DOHH2 (cell line): Measurements from ENCODE around the gene PTPRK.

ENCODE experiments used
- H3F3A ChIP-seq: fragments of 200-600 bp; sonication (generic), shearing (Covaris generic); 2 replicates; pipeline ENCODE4 v1.6.0; 2016; ENCODE audit warnings: antibody characterized with exemption, mild to moderate bottlenecking; ENCODE audit not compliant: control insufficient read depth, insufficient read depth
- H3K27ac ChIP-seq: fragments of 200-600 bp; sonication (generic); 2 replicates; pipeline ENCODE4 v1.5.1; 2014; ENCODE audit warnings: low read depth, mild to moderate bottlenecking, low read length, moderate library complexity
- H3K27me3 ChIP-seq: fragments of 200-600 bp; sonication (generic); 2 replicates; pipeline ENCODE4 v1.6.1; 2014; ENCODE audit warnings: mild to moderate bottlenecking, low read length, mixed read lengths; ENCODE audit not compliant: control insufficient read depth
- H3K36me3 ChIP-seq: fragments of 200-600 bp; sonication (generic); 2 replicates; pipeline ENCODE4 v1.6.1; 2014; ENCODE audit warnings: mild to moderate bottlenecking, low read length, moderate library complexity, mixed read lengths; ENCODE audit not compliant: control insufficient read depth
- H3K4me1 ChIP-seq: fragments of 200-600 bp; sonication (generic); 2 replicates; pipeline ENCODE4 v1.6.1; 2014; ENCODE audit warnings: mild to moderate bottlenecking, low read length, mixed read lengths; ENCODE audit not compliant: control insufficient read depth
- H3K4me2 ChIP-seq: fragments of 200-600 bp; sonication (generic); 2 replicates; pipeline ENCODE4 v1.6.0; 2014; ENCODE audit warnings: mild to moderate bottlenecking, low read length, moderate library complexity
- H3K4me3 ChIP-seq: fragments of 200-600 bp; sonication (generic); 2 replicates; pipeline ENCODE4 v1.5.1; 2014; ENCODE audit warnings: mild to moderate bottlenecking, low read length, mixed read lengths
- H3K79me2 ChIP-seq: fragments of 200-600 bp; sonication (generic); 2 replicates; pipeline ENCODE4 v1.6.1; 2014; ENCODE audit warnings: mild to moderate bottlenecking, low read length, mixed read lengths; ENCODE audit not compliant: control insufficient read depth
- H3K9me2 ChIP-seq: fragments of 200-600 bp; sonication (generic); replicated peaks from 2 replicates; pipeline ENCODE4 v1.6.1; 2014; ENCODE audit warnings: mild to moderate bottlenecking, low read length, mixed read lengths; ENCODE audit not compliant: control insufficient read depth
- H3K9me3 ChIP-seq: fragments of 200-600 bp; sonication (generic); 2 replicates; pipeline ENCODE4 v1.6.1; 2014; ENCODE audit warnings: antibody characterized with exemption, low read length, mixed read lengths; ENCODE audit not compliant: control insufficient read depth, insufficient read depth
- H4K20me1 ChIP-seq: fragments of 200-600 bp; sonication (generic); 2 replicates; pipeline ENCODE4 v1.6.0; 2014; ENCODE audit warnings: low read depth, mild to moderate bottlenecking, antibody characterized with exemption, low read length, moderate library complexity; ENCODE audit not compliant: control insufficient read depth, insufficient read depth
- CTCF ChIP-seq: fragments of 200-600 bp; sonication (generic); IDR thresholded peaks from one replicate; pipeline ENCODE4 v1.5.1; 2014; ENCODE audit warnings: antibody characterized with exemption, mild to moderate bottlenecking, low read depth, low read length; ENCODE audit not compliant: poor library complexity, severe bottlenecking
- EZH2phosphoT487 ChIP-seq: fragments of 200-600 bp; sonication (generic); IDR thresholded peaks from 2 replicates; pipeline ENCODE4 v1.6.1; 2017; ENCODE audit warnings: borderline replicate concordance, mild to moderate bottlenecking, antibody characterized with exemption, low read length, moderate library complexity, mixed read lengths

The PTPRK gene

GRCh38 chr6:128277379-128277778, 243.0 kb downstream of the PTPRK start:
- no peak overlapping the region for H3K4me2 ChIP-seq

GRCh38 chr6:128276311-128276710, 244.1 kb downstream of the PTPRK start:
- TF ChIP-seq CTCF = no peak
- Histone ChIP-seq H3F3A (no peaks in the 10 kb centered on the region), H3K9me3 (no peaks in the 10 kb centered on the region), H3K9me2 (no peaks in the 10 kb centered on the region), H3K4me1 (no peaks in the 10 kb centered on the region), H3K36me3 (no peaks in the 10 kb centered on the region), H3K27me3 (no peaks in the 10 kb centered on the region), H3K4me2 (no peak overlapping the region), H3K4me3 (no peak overlapping the region), H4K20me1 (no peaks in the 10 kb centered on the region), H3K79me2 (no peaks in the 10 kb centered on the region), H3K27ac (no peak overlapping the region)

More at GRCh38 chr6:128277379-128277778, 243.0 kb downstream of the PTPRK start:
- no peaks in the 10 kb centered on the region for H3K79me2 ChIP-seq
- no peaks in the 10 kb centered on the region for H4K20me1 ChIP-seq
- no peak overlapping the region for H3K27ac ChIP-seq
- no peak overlapping the region for H3K4me3 ChIP-seq
- no peaks in the 10 kb centered on the region for H3K36me3 ChIP-seq
- TF ChIP-seq EZH2phosphoT487 (no peak), CTCF (no peak)
- no peaks in the 10 kb centered on the region for H3F3A ChIP-seq
- H3K4me1 ChIP-seq = no peaks in the 10 kb centered on the region
- H3K9me2 ChIP-seq = no peaks in the 10 kb centered on the region
- no peaks in the 10 kb centered on the region for H3K27me3 ChIP-seq
- H3K9me3 ChIP-seq = no peaks in the 10 kb centered on the region

- Histone ChIP-seq H3K4me3 (no peak overlapping the region), H3K36me3 (no peaks in the 10 kb centered on the region), H3K9me2 (no peaks in the 10 kb centered on the region), H3K79me2 (no peaks in the 10 kb centered on the region), H3K4me2 (no peak overlapping the region), H3F3A (no peaks in the 10 kb centered on the region), H3K9me3 (no peaks in the 10 kb centered on the region), H3K4me1 (no peaks in the 10 kb centered on the region), H3K27ac (no peak overlapping the region), H3K27me3 (no peaks in the 10 kb centered on the region), H4K20me1 (no peaks in the 10 kb centered on the region)
- TF ChIP-seq EZH2phosphoT487 = no peak
- TF ChIP-seq CTCF = no peak
Measured at GRCh38 chr6:128275681-128276080, 244.7 kb downstream of the PTPRK start.

- no peak overlapping the region for H3K4me2 ChIP-seq
- H3K27ac ChIP-seq = no peak overlapping the region
Measured at GRCh38 chr6:128275030-128275429, 245.4 kb downstream of the PTPRK start.

More at GRCh38 chr6:128275030-128275429, 245.4 kb downstream of the PTPRK start:
- H3F3A ChIP-seq = no peaks in the 10 kb centered on the region
- H3K79me2 ChIP-seq = no peaks in the 10 kb centered on the region
- no peaks in the 10 kb centered on the region for H3K9me3 ChIP-seq
- H3K9me2 ChIP-seq = no peaks in the 10 kb centered on the region
- H4K20me1 ChIP-seq = no peaks in the 10 kb centered on the region
- H3K4me3 ChIP-seq = no peak overlapping the region
- TF ChIP-seq EZH2phosphoT487 (no peak), CTCF (no peak)
- no peaks in the 10 kb centered on the region for H3K4me1 ChIP-seq
- no peaks in the 10 kb centered on the region for H3K36me3 ChIP-seq
- no peaks in the 10 kb centered on the region for H3K27me3 ChIP-seq
